HG03108 (cell line): ENCODE data around the gene ZMYND19.
"Not testable (repeated sequence)": the region's sequence is repeated elsewhere in the genome, so short reads cannot be mapped to it uniquely, and the experiment has no call there.

Source experiments
- ATAC-seq: cut with Tn5 transposase; IDR thresholded peaks from one replicate; pipeline ENCODE4 v1.9.1; 2021; ENCODE audit warnings: moderate library complexity; ENCODE audit not compliant: unreplicated experiment

Gene ZMYND19

GRCh38 chr9:137589441-137590122 lies 730 bp downstream of the ZMYND19 start:
- peak; percentile 18 for ATAC-seq

- no peak for ATAC-seq
Measured at GRCh38 chr9:137588891-137589290, 1.4 kb downstream of the ZMYND19 start.

GRCh38 chr9:137588311-137588710 lies 2.0 kb downstream of the ZMYND19 start:
- ATAC-seq = no peak

- no peak for ATAC-seq
Measured at GRCh38 chr9:137586854-137587253, 3.5 kb downstream of the ZMYND19 start.

GRCh38 chr9:137583957-137584356 lies 6.4 kb downstream of the ZMYND19 start:
- no peak for ATAC-seq

- ATAC-seq = no peak
Measured at GRCh38 chr9:137583347-137583746, 7.0 kb downstream of the ZMYND19 start.

GRCh38 chr9:137582286-137582860 lies 7.9 kb downstream of the ZMYND19 start:
- ATAC-seq = no peak

- ATAC-seq = no peak
Measured at GRCh38 chr9:137581361-137582285, 8.7 kb downstream of the ZMYND19 start.

- ATAC-seq = no peak
Measured at GRCh38 chr9:137580954-137581322, 9.4 kb downstream of the ZMYND19 start.

- ATAC-seq = no peak
Measured at GRCh38 chr9:137580209-137580953, 9.9 kb downstream of the ZMYND19 start.

- ATAC-seq = no peak
Measured at GRCh38 chr9:137579259-137579604, 11.1 kb downstream of the ZMYND19 start.

GRCh38 chr9:137578518-137579258 lies 11.6 kb downstream of the ZMYND19 start, which contains the start of gene DPH7:
Gene DPH7, minus strand, starts transcription at chr9:137578925. Its CDS starts 148 bp downstream, at chr9:137578777.
- peak; percentile 84 for ATAC-seq

GRCh38 chr9:137575716-137576411 lies 14.4 kb downstream of the ZMYND19 start:
- no peak for ATAC-seq

GRCh38 chr9:137575364-137575715 lies 15.0 kb downstream of the ZMYND19 start:
- no peak for ATAC-seq

GRCh38 chr9:137574192-137574591 lies 16.1 kb downstream of the ZMYND19 start:
- no peak for ATAC-seq

GRCh38 chr9:137570566-137570965 lies 19.7 kb downstream of the ZMYND19 start:
- no peak for ATAC-seq

GRCh38 chr9:137569609-137570203 lies 20.6 kb downstream of the ZMYND19 start:
- no peak for ATAC-seq

GRCh38 chr9:137568445-137568844 lies 21.9 kb downstream of the ZMYND19 start:
- not testable (repeated sequence) for ATAC-seq

- no peak for ATAC-seq
Measured at GRCh38 chr9:137564817-137565411, 25.4 kb downstream of the ZMYND19 start.
